ENCODE results near the gene PFDN6.

- TF ChIP-seq EZH2 (IDR thresholded peaks at IDR 0.05; ENCODE audit: low read depth, unreplicated experiment) (no peak), CTCF (conservative IDR thresholded peaks at IDR 0.05; ENCODE audit: low read depth in 2 of 2) (no peak)
Observed at GRCh38 chr6:33315793-33316602, 26.6 kb downstream of the PFDN6 start.
